Measurements from ENCODE around the gene MOSPD3.

DNA sequence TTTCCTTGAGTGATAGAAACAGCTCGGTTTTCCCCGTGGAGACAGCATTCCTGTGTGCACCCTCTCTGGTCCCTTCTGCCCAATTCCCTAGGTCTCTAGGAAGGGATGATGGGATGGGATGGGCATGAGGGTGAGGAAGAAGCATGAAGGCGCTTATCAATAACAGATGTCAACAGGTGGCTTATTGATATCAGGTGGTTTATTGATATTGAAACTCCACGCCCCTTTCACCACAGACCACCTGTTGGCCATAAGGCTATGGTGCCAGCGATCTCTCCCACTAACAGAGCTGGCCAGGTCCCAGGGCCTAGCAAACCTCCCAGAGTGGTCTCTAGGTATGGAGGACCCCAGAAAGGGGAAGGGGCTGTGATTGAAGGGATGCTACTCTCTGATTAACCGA is 7.9 kb downstream of the MOSPD3 start:
- TF ChIP-seq, protein P1, sequence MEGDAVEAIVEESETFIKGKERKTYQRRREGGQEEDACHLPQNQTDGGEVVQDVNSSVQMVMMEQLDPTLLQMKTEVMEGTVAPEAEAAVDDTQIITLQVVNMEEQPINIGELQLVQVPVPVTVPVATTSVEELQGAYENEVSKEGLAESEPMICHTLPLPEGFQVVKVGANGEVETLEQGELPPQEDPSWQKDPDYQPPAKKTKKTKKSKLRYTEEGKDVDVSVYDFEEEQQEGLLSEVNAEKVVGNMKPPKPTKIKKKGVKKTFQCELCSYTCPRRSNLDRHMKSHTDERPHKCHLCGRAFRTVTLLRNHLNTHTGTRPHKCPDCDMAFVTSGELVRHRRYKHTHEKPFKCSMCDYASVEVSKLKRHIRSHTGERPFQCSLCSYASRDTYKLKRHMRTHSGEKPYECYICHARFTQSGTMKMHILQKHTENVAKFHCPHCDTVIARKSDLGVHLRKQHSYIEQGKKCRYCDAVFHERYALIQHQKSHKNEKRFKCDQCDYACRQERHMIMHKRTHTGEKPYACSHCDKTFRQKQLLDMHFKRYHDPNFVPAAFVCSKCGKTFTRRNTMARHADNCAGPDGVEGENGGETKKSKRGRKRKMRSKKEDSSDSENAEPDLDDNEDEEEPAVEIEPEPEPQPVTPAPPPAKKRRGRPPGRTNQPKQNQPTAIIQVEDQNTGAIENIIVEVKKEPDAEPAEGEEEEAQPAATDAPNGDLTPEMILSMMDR (IDR thresholded peaks at IDR 0.05): no peak
- TF ChIP-seq POLR2AphosphoS5 (IDR thresholded peaks at IDR 0.05; ENCODE audit: insufficient read depth in 1 of 2, low read depth in 1 of 2) (no peak), POLR2A (IDR thresholded peaks at IDR 0.05) (no peak)
